Measurements from ENCODE around the gene FRMD1. TPM values are rescaled to one million over a fixed set of nuclear protein-coding genes. Genes with fewer than 3 reads are reported as not detected.

FRMD1 gene
- total RNA-seq, 2 experiments from 2014 or later, result not detected

GRCh38 chr6:168088161-168089053 lies 9.4 kb upstream of the FRMD1 start:
- H3K36me3 Mint-ChIP-seq (ENCODE audit: low read depth), result no peaks in the 10 kb centered on the region

GRCh38 chr6:168087436-168088160 lies 8.6 kb upstream of the FRMD1 start:
- H3K36me3 Mint-ChIP-seq (ENCODE audit: low read depth), result no peaks in the 10 kb centered on the region
- ATAC-seq (ENCODE audit: poor library complexity) (no peak), DNase-seq (no peak)
- Histone ChIP-seq H3K27me3 (ENCODE audit: control insufficient read depth in 1 of 2, insufficient read depth in 2 of 2, low read length in 2 of 2) (no peaks in the 10 kb centered on the region), H3K4me1 (ENCODE audit: insufficient read depth, low read length) (no peaks in the 10 kb centered on the region), H3K9me3 (ENCODE audit: control insufficient read depth in 1 of 2, insufficient read depth in 1 of 2, low read length in 2 of 2) (peaks cover 0 to 37% of the 10 kb centered on the region in 2 experiments), H3K36me3 (ENCODE audit: insufficient read depth, low read length) (no peaks in the 10 kb centered on the region), H3K27ac (ENCODE audit: low read depth in 1 of 2, low read length in 2 of 2) (no peak overlapping the region), H3K4me3 (ENCODE audit: low read length) (no peak overlapping the region)
- no peaks in the 10 kb centered on the region for H3K27me3 Mint-ChIP-seq
- CTCF ChIA-PET, result no interaction called here
- no peaks in the 10 kb centered on the region for H3K4me1 Mint-ChIP-seq (ENCODE audit: low read depth)
- POLR2A ChIA-PET, result no interaction called here
- TF ChIP-seq, protein P1, sequence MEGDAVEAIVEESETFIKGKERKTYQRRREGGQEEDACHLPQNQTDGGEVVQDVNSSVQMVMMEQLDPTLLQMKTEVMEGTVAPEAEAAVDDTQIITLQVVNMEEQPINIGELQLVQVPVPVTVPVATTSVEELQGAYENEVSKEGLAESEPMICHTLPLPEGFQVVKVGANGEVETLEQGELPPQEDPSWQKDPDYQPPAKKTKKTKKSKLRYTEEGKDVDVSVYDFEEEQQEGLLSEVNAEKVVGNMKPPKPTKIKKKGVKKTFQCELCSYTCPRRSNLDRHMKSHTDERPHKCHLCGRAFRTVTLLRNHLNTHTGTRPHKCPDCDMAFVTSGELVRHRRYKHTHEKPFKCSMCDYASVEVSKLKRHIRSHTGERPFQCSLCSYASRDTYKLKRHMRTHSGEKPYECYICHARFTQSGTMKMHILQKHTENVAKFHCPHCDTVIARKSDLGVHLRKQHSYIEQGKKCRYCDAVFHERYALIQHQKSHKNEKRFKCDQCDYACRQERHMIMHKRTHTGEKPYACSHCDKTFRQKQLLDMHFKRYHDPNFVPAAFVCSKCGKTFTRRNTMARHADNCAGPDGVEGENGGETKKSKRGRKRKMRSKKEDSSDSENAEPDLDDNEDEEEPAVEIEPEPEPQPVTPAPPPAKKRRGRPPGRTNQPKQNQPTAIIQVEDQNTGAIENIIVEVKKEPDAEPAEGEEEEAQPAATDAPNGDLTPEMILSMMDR (IDR thresholded peaks at IDR 0.05), result no peak
- H3K27ac Mint-ChIP-seq, result no peak overlapping the region
- H3K4me3 Mint-ChIP-seq, result no peak overlapping the region
- H3K9me3 Mint-ChIP-seq, result no peaks in the 10 kb centered on the region
- intact Hi-C loops (cut with DNase I, micrococcal nuclease), result no loop called here

More at GRCh38 chr6:168088161-168089053, 9.4 kb upstream of the FRMD1 start:
- DNase-seq (no peak), ATAC-seq (ENCODE audit: poor library complexity) (no peak)
- no peaks in the 10 kb centered on the region for H3K4me1 Mint-ChIP-seq (ENCODE audit: low read depth)
- Histone ChIP-seq H3K27me3 (ENCODE audit: control insufficient read depth in 1 of 2, insufficient read depth in 2 of 2, low read length in 2 of 2) (no peaks in the 10 kb centered on the region), H3K27ac (ENCODE audit: low read depth in 1 of 2, low read length in 2 of 2) (no peak overlapping the region), H3K36me3 (ENCODE audit: insufficient read depth, low read length) (no peaks in the 10 kb centered on the region), H3K4me1 (ENCODE audit: insufficient read depth, low read length) (no peaks in the 10 kb centered on the region), H3K4me3 (ENCODE audit: low read length) (no peak overlapping the region), H3K9me3 (ENCODE audit: control insufficient read depth in 1 of 2, insufficient read depth in 1 of 2, low read length in 2 of 2) (peaks cover 0 to 46% of the 10 kb centered on the region in 2 experiments)
- ChIA-PET POLR2A (no interaction called here), CTCF (no interaction called here)
- H3K9me3 Mint-ChIP-seq, result no peaks in the 10 kb centered on the region
- no peak overlapping the region for H3K4me3 Mint-ChIP-seq
- no peaks in the 10 kb centered on the region for H3K27me3 Mint-ChIP-seq
- no peak overlapping the region for H3K27ac Mint-ChIP-seq
- intact Hi-C loops (cut with DNase I, micrococcal nuclease), result no loop called here
- TF ChIP-seq, protein P1 (IDR thresholded peaks at IDR 0.05), result no peak

- Histone ChIP-seq H3K27ac (ENCODE audit: low read depth in 1 of 2, low read length in 2 of 2) (no peak overlapping the region), H3K27me3 (ENCODE audit: control insufficient read depth in 1 of 2, insufficient read depth in 2 of 2, low read length in 2 of 2) (no peaks in the 10 kb centered on the region), H3K4me1 (ENCODE audit: insufficient read depth, low read length) (no peaks in the 10 kb centered on the region), H3K9me3 (ENCODE audit: control insufficient read depth in 1 of 2, insufficient read depth in 1 of 2, low read length in 2 of 2) (peaks cover 0 to 28% of the 10 kb centered on the region in 2 experiments), H3K4me3 (ENCODE audit: low read length) (no peak overlapping the region), H3K36me3 (ENCODE audit: insufficient read depth, low read length) (no peaks in the 10 kb centered on the region)
- Mint-ChIP-seq H3K4me3 (no peak overlapping the region), H3K9me3 (no peaks in the 10 kb centered on the region), H3K4me1 (ENCODE audit: low read depth) (no peaks in the 10 kb centered on the region), H3K36me3 (ENCODE audit: low read depth) (no peaks in the 10 kb centered on the region), H3K27me3 (no peaks in the 10 kb centered on the region), H3K27ac (no peak overlapping the region)
- ChIA-PET CTCF (no interaction called here), POLR2A (no interaction called here)
- no peak for ATAC-seq (ENCODE audit: poor library complexity)
- intact Hi-C loops (cut with DNase I, micrococcal nuclease), result no loop called here
- no peak for DNase-seq
- TF ChIP-seq, protein P1 (IDR thresholded peaks at IDR 0.05), result no peak
Observed at GRCh38 chr6:168086616-168087015, 7.6 kb upstream of the FRMD1 start.

Data from CD4-positive, alpha-beta T cell (primary cell).